ENCODE measurements around the gene TENM4. TPM values are rescaled to one million over a fixed set of nuclear protein-coding genes. Genes with fewer than 3 reads are reported as not detected.

Gene TENM4
- total RNA-seq, 4 donors from 2014 or later, result 7.7 to 39.3 (median 16.1) TPM

GRCh38 chr11:78935398-78936068, 505.3 kb downstream of the TENM4 start:
- 67 to 87% methylated on average over 4 of the region's 4 CpGs for WGBS, 2 donors
- intact Hi-C loops (cut with DNase I), result no loop called here
- no peak for DNase-seq
- TF ChIP-seq CTCF (IDR thresholded peaks at IDR 0.05) (no peak), POLR2A (IDR thresholded peaks at IDR 0.05) (no peak)
- Histone ChIP-seq H3K4me3 (no peak overlapping the region), H3K27ac (no peak overlapping the region), H3K27me3 (no peaks in the 10 kb centered on the region), H3K4me1 (no peaks in the 10 kb centered on the region), H3K9me3 (no peaks in the 10 kb centered on the region), H3K36me3 (no peaks in the 10 kb centered on the region)

GRCh38 chr11:78933350-78933749, 507.5 kb downstream of the TENM4 start:
- Histone ChIP-seq H3K4me1 (no peaks in the 10 kb centered on the region), H3K9me3 (no peaks in the 10 kb centered on the region), H3K27me3 (no peaks in the 10 kb centered on the region), H3K36me3 (no peaks in the 10 kb centered on the region), H3K27ac (no peak overlapping the region), H3K4me3 (no peak overlapping the region)
- no peak for TF ChIP-seq CTCF (IDR thresholded peaks at IDR 0.05)
- no peak for TF ChIP-seq POLR2A (IDR thresholded peaks at IDR 0.05)
- intact Hi-C loops (cut with DNase I), result no loop called here
- DNase-seq, result no peak
- 55 to 83% methylated on average over 2 to 4 of the region's 5 CpGs for WGBS, 2 donors

DNA sequence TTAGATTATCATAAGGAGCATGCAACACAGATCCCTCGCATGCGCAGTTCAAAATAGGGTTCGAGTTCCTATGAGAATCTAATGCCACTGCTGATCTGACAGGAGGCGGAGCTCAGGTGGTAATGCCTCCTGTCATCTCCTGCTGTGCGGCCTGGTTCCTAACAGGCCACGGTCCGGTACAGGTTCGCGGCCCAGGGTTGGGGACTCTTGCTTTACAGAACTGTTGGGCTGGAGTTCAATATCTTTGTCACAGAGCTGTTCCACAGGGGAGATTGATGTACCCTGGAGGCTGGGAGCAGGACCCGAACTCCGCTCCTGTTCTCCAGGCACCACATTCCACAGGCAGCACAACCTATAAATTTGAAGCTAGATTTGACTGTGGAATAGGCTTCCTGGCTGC, 508.1 kb downstream of the TENM4 start:
- Histone ChIP-seq H3K36me3 (no peaks in the 10 kb centered on the region), H3K4me1 (no peaks in the 10 kb centered on the region), H3K9me3 (no peaks in the 10 kb centered on the region), H3K4me3 (no peak overlapping the region), H3K27me3 (no peaks in the 10 kb centered on the region), H3K27ac (no peak overlapping the region)
- DNase-seq, result no peak
- intact Hi-C loops (cut with DNase I), result no loop called here
- 91 to 92% methylated on average over 3 to 8 of the region's 11 CpGs for WGBS, 2 donors
- TF ChIP-seq CTCF (IDR thresholded peaks at IDR 0.05) (no peak), POLR2A (IDR thresholded peaks at IDR 0.05) (no peak)

DNA sequence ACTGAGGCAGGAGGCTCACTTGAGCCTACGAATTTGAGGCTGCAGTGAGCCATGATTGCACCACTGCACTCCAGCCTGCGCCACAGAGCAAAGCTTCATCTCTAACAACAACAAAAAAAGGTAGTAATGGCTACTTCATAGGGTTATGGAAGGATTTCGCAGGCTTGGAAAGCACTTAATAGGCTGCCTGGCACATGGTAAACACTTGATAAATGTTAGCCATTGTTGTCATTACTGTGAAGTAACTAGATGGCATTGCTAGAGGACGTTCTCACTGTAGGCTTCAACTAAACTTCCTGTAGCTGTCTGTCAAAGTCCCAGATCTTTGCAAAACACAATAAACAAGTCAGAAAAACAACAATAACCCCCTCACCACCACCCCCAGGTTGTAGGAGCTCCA, 508.9 kb downstream of the TENM4 start:
- H3K4me1 ChIP-seq, result no peaks in the 10 kb centered on the region
- no peak overlapping the region for H3K4me3 ChIP-seq
- TF ChIP-seq CTCF (IDR thresholded peaks at IDR 0.05) (no peak), POLR2A (IDR thresholded peaks at IDR 0.05) (no peak)
- no peaks in the 10 kb centered on the region for H3K27me3 ChIP-seq
- no peak overlapping the region for H3K27ac ChIP-seq
- intact Hi-C loops (cut with DNase I), result no loop called here
- DNase-seq, result no peak
- H3K36me3 ChIP-seq, result no peaks in the 10 kb centered on the region
- no peaks in the 10 kb centered on the region for H3K9me3 ChIP-seq
- WGBS, 2 donors, result 70 to 82% methylated on average over 4 of the region's 4 CpGs

GRCh38 chr11:78930810-78931523, 509.9 kb downstream of the TENM4 start:
- TF ChIP-seq POLR2A (IDR thresholded peaks at IDR 0.05) (no peak), CTCF (IDR thresholded peaks at IDR 0.05) (no peak)
- no peak overlapping the region for H3K4me3 ChIP-seq
- no peak for DNase-seq
- WGBS, 2 donors, result 76 to 78% methylated on average over 11 of the region's 11 CpGs
- H3K36me3 ChIP-seq, result no peaks in the 10 kb centered on the region
- H3K27ac ChIP-seq, result no peak overlapping the region
- H3K4me1 ChIP-seq, result no peaks in the 10 kb centered on the region
- no peaks in the 10 kb centered on the region for H3K27me3 ChIP-seq
- intact Hi-C loops (cut with DNase I), result no loop called here
- no peaks in the 10 kb centered on the region for H3K9me3 ChIP-seq
